H9 (cell line): ENCODE data around the gene CCDC157. TPM values are rescaled to one million over a fixed set of nuclear protein-coding genes. Genes with fewer than 3 reads are reported as not detected.
A peak's percentile ranks its signal among the peaks of the same experiment; 100 is the strongest.

ENCODE experiments used
- DNase-seq: peaks from one replicate; pipeline ENCODE4 v3.0.0-alpha.2; 2017
- H2AFZ ChIP-seq: one replicate; pipeline ENCODE4 v1.6.1; 2013; ENCODE audit warnings: mild to moderate bottlenecking, low read length, control low read depth, moderate library complexity
- H2AK5ac ChIP-seq: 2 replicates; pipeline ENCODE4 v1.6.1; 2013; ENCODE audit warnings: low read length, control low read depth, mixed read lengths; ENCODE audit not compliant: insufficient read length
- H2BK120ac ChIP-seq: one replicate; pipeline ENCODE4 v1.6.1; 2013; ENCODE audit warnings: low read depth, mild to moderate bottlenecking, low read length, control low read depth, inconsistent platforms; ENCODE audit not compliant: poor library complexity, severe bottlenecking
- H2BK12ac ChIP-seq: 2 replicates; pipeline ENCODE4 v1.6.1; 2013; ENCODE audit warnings: low read length, control low read depth, mixed read lengths, low read depth; ENCODE audit not compliant: insufficient read length
- H2BK15ac ChIP-seq: 2 replicates; pipeline ENCODE4 v1.6.1; 2013; ENCODE audit warnings: low read depth, low read length, control low read depth
- H2BK20ac ChIP-seq: one replicate; pipeline ENCODE4 v1.6.1; 2013; ENCODE audit warnings: low read depth, mild to moderate bottlenecking, low read length, control low read depth, inconsistent platforms; ENCODE audit not compliant: poor library complexity, severe bottlenecking
- H2BK5ac ChIP-seq: 2 replicates; pipeline ENCODE4 v1.6.1; 2013; ENCODE audit warnings: low read length, control low read depth, mixed read lengths; ENCODE audit not compliant: insufficient read length
- H3K14ac ChIP-seq: 2 replicates; pipeline ENCODE4 v1.6.1; 2013; ENCODE audit warnings: low read length, control low read depth; ENCODE audit not compliant: insufficient read depth
- H3K18ac ChIP-seq: 2 replicates; pipeline ENCODE4 v1.6.1; 2013; ENCODE audit warnings: low read depth, mild to moderate bottlenecking, mixed read lengths, low read length, control low read depth; ENCODE audit not compliant: insufficient read length
- H3K23ac ChIP-seq: 2 replicates; pipeline ENCODE4 v1.6.1; 2013; ENCODE audit warnings: low read length, control low read depth, mixed read lengths, low read depth; ENCODE audit not compliant: insufficient read length
- H3K23me2 ChIP-seq: 2 replicates; pipeline ENCODE4 v1.6.1; 2013; ENCODE audit warnings: low read depth, mild to moderate bottlenecking, mixed read lengths, low read length, control low read depth; ENCODE audit not compliant: insufficient read length, poor library complexity, severe bottlenecking
- H3K27ac ChIP-seq: 2 replicates; pipeline ENCODE4 v1.5.1; 2013; ENCODE audit warnings: low read length, control low read depth, mixed read lengths, low read depth; ENCODE audit not compliant: insufficient read length
- H3K27me3 ChIP-seq: 2 replicates; pipeline ENCODE4 v1.6.1; 2013; ENCODE audit warnings: low read length, control low read depth, inconsistent platforms; ENCODE audit not compliant: insufficient read depth
- H3K4ac ChIP-seq: 2 replicates; pipeline ENCODE4 v1.6.1; 2013; ENCODE audit warnings: low read depth, mild to moderate bottlenecking, control low read depth, inconsistent platforms, low read length, moderate library complexity
- H3K4me1 ChIP-seq: 2 replicates; pipeline ENCODE4 v1.6.1; 2013; ENCODE audit warnings: low read length, control low read depth, inconsistent platforms; ENCODE audit not compliant: insufficient read depth
- H3K4me2 ChIP-seq: 2 replicates; pipeline ENCODE4 v1.6.1; 2013; ENCODE audit warnings: low read length, control low read depth, mixed read lengths; ENCODE audit not compliant: insufficient read length, insufficient read depth
- H3K56ac ChIP-seq: 2 replicates; pipeline ENCODE4 v1.6.1; 2013; ENCODE audit warnings: low read depth, mild to moderate bottlenecking, mixed read lengths, low read length, control low read depth; ENCODE audit not compliant: insufficient read length
- H3K79me1 ChIP-seq: 2 replicates; pipeline ENCODE4 v1.6.1; 2013; ENCODE audit warnings: low read depth, mild to moderate bottlenecking, moderate library complexity, low read length, control low read depth, inconsistent platforms; ENCODE audit not compliant: insufficient read depth, poor library complexity, severe bottlenecking
- H3K79me2 ChIP-seq: 2 replicates; pipeline ENCODE4 v1.6.1; 2013; ENCODE audit warnings: low read length, control low read depth, inconsistent platforms; ENCODE audit not compliant: insufficient read depth
- H3K9ac ChIP-seq: 2 replicates; pipeline ENCODE4 v1.6.1; 2013; ENCODE audit warnings: low read length, control low read depth, mixed read lengths; ENCODE audit not compliant: insufficient read length; ENCODE audit errors: extremely low read depth
- H3K9me3 ChIP-seq: one replicate; pipeline ENCODE4 v1.6.1; 2013; ENCODE audit warnings: low read depth, low read length, inconsistent platforms; ENCODE audit not compliant: control insufficient read depth
- H3T11ph ChIP-seq: one replicate; pipeline ENCODE4 v1.6.1; 2013; ENCODE audit warnings: mild to moderate bottlenecking, low read length, control low read depth, inconsistent platforms
- H4K20me1 ChIP-seq: one replicate; pipeline ENCODE4 v1.6.1; 2013; ENCODE audit not compliant: control insufficient read depth, insufficient read length, insufficient read depth
- H4K5ac ChIP-seq: 2 replicates; pipeline ENCODE4 v1.6.1; 2013; ENCODE audit warnings: low read depth, mild to moderate bottlenecking, mixed read lengths, low read length, control low read depth; ENCODE audit not compliant: insufficient read length
- H4K8ac ChIP-seq: replicated peaks from 2 replicates; pipeline ENCODE4 v1.6.1; 2013; ENCODE audit warnings: low read length, control low read depth, mixed read lengths, low read depth; ENCODE audit not compliant: insufficient read length
- H4K91ac ChIP-seq: 2 replicates; pipeline ENCODE4 v1.6.1; 2013; ENCODE audit warnings: low read depth, mild to moderate bottlenecking, moderate library complexity, mixed read lengths, low read length, control low read depth; ENCODE audit not compliant: insufficient read length
- H3K27ac Mint-ChIP-seq, 3 experiments: 2 replicates in 2 of 3; 3 replicates in 1 of 3; pipeline ENCODE4 v1.8.0; 2020 to 2021; ENCODE audit warnings: mixed read lengths in 3 of 3, mild to moderate bottlenecking in 1 of 3, moderate library complexity in 1 of 3
- H3K27me3 Mint-ChIP-seq: 2 replicates; pipeline ENCODE4 v1.8.0; 2021; ENCODE audit warnings: low read depth, mild to moderate bottlenecking, moderate library complexity, mixed read lengths
- H3K36me3 Mint-ChIP-seq, 3 experiments: 2 replicates in 2 of 3; 3 replicates in 1 of 3; pipeline ENCODE4 v1.8.0; 2020 to 2021; ENCODE audit warnings: low read depth in 3 of 3, mixed read lengths in 3 of 3; ENCODE audit not compliant: insufficient read depth in 1 of 3
- H3K4me1 Mint-ChIP-seq, 2 experiments: 2 replicates each; pipeline ENCODE4 v1.8.0; 2020; ENCODE audit warnings: mixed read lengths in 2 of 2
- H3K4me3 Mint-ChIP-seq, 2 experiments: 2 replicates in 1 of 2; 3 replicates in 1 of 2; pipeline ENCODE4 v1.8.0; 2020 to 2021; ENCODE audit warnings: mild to moderate bottlenecking in 2 of 2, mixed read lengths in 2 of 2, moderate library complexity in 1 of 2
- H3K9me3 Mint-ChIP-seq, 2 experiments: 2 replicates in 1 of 2; 3 replicates in 1 of 2; pipeline ENCODE4 v1.8.0; 2020; ENCODE audit warnings: mild to moderate bottlenecking in 2 of 2, mixed read lengths in 2 of 2, moderate library complexity in 1 of 2
- CTCF ChIP-seq: fragments of 200-600 bp; sonication (generic); conservative IDR thresholded peaks from 3 replicates; pipeline ENCODE4 v1.8.0; 2021; ENCODE audit warnings: antibody characterized with exemption, mild to moderate bottlenecking
- WGBS: extraction: QIAGEN DNeasy Blood & Tissue Kit; methylation state at CpG from one replicate; pipeline ENCODE4 v1.1.7; 2013; ENCODE audit warnings: missing lambda C conversion rate, low lambda C conversion rate, mixed read lengths; ENCODE audit not compliant: insufficient read length; ENCODE audit errors: extremely low coverage; 5-methylcytosine and 5-hydroxymethylcytosine counted together
- total RNA-seq: library from RNA; stranded (reverse); gene quantifications from 2 replicates; pipeline ENCODE4 v1.2.1, GENCODE V29; 2021

The CCDC157 gene
- total RNA-seq, 1 experiment from 2014 or later, result 4.3 TPM

- H3K4me1 Mint-ChIP-seq, result peaks cover 26 to 32% of the 10 kb centered on the region in 2 experiments
- Histone ChIP-seq H3T11ph (no peak overlapping the region), H2AFZ (no peak overlapping the region), H2AK5ac (no peak overlapping the region), H2BK5ac (no peak overlapping the region), H3K56ac (no peak overlapping the region), H3K14ac (no peak overlapping the region), H3K79me1 (no peaks in the 10 kb centered on the region), H3K4me1 (peaks cover 7% of the 10 kb centered on the region; the same call in 1 of the 2 replicates), H4K8ac (no peak overlapping the region), H2BK12ac (no peak overlapping the region), H3K23me2 (peaks cover 16% of the 10 kb centered on the region), H3K79me2 (no peaks in the 10 kb centered on the region), H2BK120ac (no peak overlapping the region), H3K4ac (no peak overlapping the region), H3K27ac (no peak overlapping the region), H3K23ac (no peak overlapping the region), H3K9me3 (no peaks in the 10 kb centered on the region), H3K9ac (no peak overlapping the region), H2BK15ac (no peak overlapping the region), H3K18ac (no peak overlapping the region), H3K4me2 (no peak overlapping the region), H4K91ac (no peak overlapping the region), H4K5ac (no peak overlapping the region), H4K20me1 (no peaks in the 10 kb centered on the region), H2BK20ac (no peak overlapping the region), H3K27me3 (no peaks in the 10 kb centered on the region)
- H3K27ac Mint-ChIP-seq, result peak overlapping the region in 1 of 3 experiments; percentile 64; a peak in 2 of 7 replicates
- no peak for DNase-seq
- H3K9me3 Mint-ChIP-seq, result no peaks in the 10 kb centered on the region
- no peak for TF ChIP-seq CTCF
- H3K27me3 Mint-ChIP-seq, result no peaks in the 10 kb centered on the region; the same call in 1 of the 2 replicates
- H3K36me3 Mint-ChIP-seq, result peaks cover 7 to 55% (median 50%) of the 10 kb centered on the region in 3 experiments
- WGBS, result no CpG with 5 or more reads among the region's 6 CpGs
- no peak overlapping the region for H3K4me3 Mint-ChIP-seq
Measured at GRCh38 chr22:30420347-30421125, 63.7 kb downstream of the CCDC157 start.
